ENCODE data around the gene TLE5.

Gene TLE5, protein sequence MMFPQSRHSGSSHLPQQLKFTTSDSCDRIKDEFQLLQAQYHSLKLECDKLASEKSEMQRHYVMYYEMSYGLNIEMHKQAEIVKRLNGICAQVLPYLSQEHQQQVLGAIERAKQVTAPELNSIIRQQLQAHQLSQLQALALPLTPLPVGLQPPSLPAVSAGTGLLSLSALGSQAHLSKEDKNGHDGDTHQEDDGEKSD

GRCh38 chr19:3062165-3063105 lies at the start of gene TLE5:
Gene TLE5, minus strand, starts transcription at chr19:3062495. Its CDS starts 295 bp downstream, at chr19:3062200.
- ChIA-PET CTCF (interaction anchor here (0.5 kb wide), 1 partner anchor 100 kb away, joined by 3 read pairs; no protein-coding TSS in a partner anchor), POLR2A (ENCODE audit: low non-redundant PET) (interaction anchor here (0.6 kb wide), 2 partner anchors 11 to 335 kb away, joined by 3 read pairs; no protein-coding TSS in a partner anchor)
- H3K27ac ChIP-seq: peak within 1 kb of the TSS; percentile 100
- TF ChIP-seq, protein P1, sequence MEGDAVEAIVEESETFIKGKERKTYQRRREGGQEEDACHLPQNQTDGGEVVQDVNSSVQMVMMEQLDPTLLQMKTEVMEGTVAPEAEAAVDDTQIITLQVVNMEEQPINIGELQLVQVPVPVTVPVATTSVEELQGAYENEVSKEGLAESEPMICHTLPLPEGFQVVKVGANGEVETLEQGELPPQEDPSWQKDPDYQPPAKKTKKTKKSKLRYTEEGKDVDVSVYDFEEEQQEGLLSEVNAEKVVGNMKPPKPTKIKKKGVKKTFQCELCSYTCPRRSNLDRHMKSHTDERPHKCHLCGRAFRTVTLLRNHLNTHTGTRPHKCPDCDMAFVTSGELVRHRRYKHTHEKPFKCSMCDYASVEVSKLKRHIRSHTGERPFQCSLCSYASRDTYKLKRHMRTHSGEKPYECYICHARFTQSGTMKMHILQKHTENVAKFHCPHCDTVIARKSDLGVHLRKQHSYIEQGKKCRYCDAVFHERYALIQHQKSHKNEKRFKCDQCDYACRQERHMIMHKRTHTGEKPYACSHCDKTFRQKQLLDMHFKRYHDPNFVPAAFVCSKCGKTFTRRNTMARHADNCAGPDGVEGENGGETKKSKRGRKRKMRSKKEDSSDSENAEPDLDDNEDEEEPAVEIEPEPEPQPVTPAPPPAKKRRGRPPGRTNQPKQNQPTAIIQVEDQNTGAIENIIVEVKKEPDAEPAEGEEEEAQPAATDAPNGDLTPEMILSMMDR (conservative IDR thresholded peaks at IDR 0.05; ENCODE audit: low read depth): no peak
- DNase-seq (ENCODE audit: low spot score): peak; percentile 45

GRCh38 chr19:3111586-3112247 lies 49.4 kb upstream of the TLE5 start:
- TF ChIP-seq, protein P1 (conservative IDR thresholded peaks at IDR 0.05; ENCODE audit: low read depth): no peak
- ChIA-PET CTCF (interaction anchor here (0.6 kb wide), 1 partner anchor 33 kb away, joined by 7 read pairs; no protein-coding TSS in a partner anchor), POLR2A (ENCODE audit: low non-redundant PET) (interaction anchor here (0.6 kb wide), 1 partner anchor 161 kb away, joined by 4 read pairs; no protein-coding TSS in a partner anchor)
- H3K27ac ChIP-seq: peak overlapping the region; percentile 25
- DNase-seq (ENCODE audit: low spot score): no peak

- no peak for DNase-seq (ENCODE audit: low spot score)
- CTCF ChIA-PET: interaction anchor here (0.6 to 1.8 kb wide), 4 partner anchors 154 to 321 kb away, joined by 3 to 8 read pairs (median 4); no protein-coding TSS in a partner anchor
- H3K27ac ChIP-seq: peak overlapping the region; percentile 27
- POLR2A ChIA-PET (ENCODE audit: low non-redundant PET): no interaction called here
- TF ChIP-seq, protein P1 (conservative IDR thresholded peaks at IDR 0.05; ENCODE audit: low read depth): no peak
Measured at GRCh38 chr19:3110126-3110825, 48.0 kb upstream of the TLE5 start.

GRCh38 chr19:3109491-3109890 lies 47.2 kb upstream of the TLE5 start:
- TF ChIP-seq, protein P1 (conservative IDR thresholded peaks at IDR 0.05; ENCODE audit: low read depth): no peak
- CTCF ChIA-PET: interaction anchor here (0.6 to 1.8 kb wide), 3 partner anchors 157 to 322 kb away, joined by 3 to 8 read pairs (median 5); no protein-coding TSS in a partner anchor
- POLR2A ChIA-PET (ENCODE audit: low non-redundant PET): no interaction called here
- no peak for DNase-seq (ENCODE audit: low spot score)
- H3K27ac ChIP-seq: peak overlapping the region; percentile 56

- TF ChIP-seq, protein P1 (conservative IDR thresholded peaks at IDR 0.05; ENCODE audit: low read depth): peak; percentile 90
- CTCF ChIA-PET: interaction anchor here (0.5 to 1.8 kb wide), 12 partner anchors 11 to 814 kb away, joined by 3 to 11 read pairs (median 3); no protein-coding TSS in a partner anchor
- POLR2A ChIA-PET (ENCODE audit: low non-redundant PET): no interaction called here
- no peak for DNase-seq (ENCODE audit: low spot score)
- H3K27ac ChIP-seq: peak overlapping the region; percentile 56
Measured at GRCh38 chr19:3108775-3109174, 46.5 kb upstream of the TLE5 start.
